ENCODE data around the gene TMEM270.

Gene TMEM270

DNA sequence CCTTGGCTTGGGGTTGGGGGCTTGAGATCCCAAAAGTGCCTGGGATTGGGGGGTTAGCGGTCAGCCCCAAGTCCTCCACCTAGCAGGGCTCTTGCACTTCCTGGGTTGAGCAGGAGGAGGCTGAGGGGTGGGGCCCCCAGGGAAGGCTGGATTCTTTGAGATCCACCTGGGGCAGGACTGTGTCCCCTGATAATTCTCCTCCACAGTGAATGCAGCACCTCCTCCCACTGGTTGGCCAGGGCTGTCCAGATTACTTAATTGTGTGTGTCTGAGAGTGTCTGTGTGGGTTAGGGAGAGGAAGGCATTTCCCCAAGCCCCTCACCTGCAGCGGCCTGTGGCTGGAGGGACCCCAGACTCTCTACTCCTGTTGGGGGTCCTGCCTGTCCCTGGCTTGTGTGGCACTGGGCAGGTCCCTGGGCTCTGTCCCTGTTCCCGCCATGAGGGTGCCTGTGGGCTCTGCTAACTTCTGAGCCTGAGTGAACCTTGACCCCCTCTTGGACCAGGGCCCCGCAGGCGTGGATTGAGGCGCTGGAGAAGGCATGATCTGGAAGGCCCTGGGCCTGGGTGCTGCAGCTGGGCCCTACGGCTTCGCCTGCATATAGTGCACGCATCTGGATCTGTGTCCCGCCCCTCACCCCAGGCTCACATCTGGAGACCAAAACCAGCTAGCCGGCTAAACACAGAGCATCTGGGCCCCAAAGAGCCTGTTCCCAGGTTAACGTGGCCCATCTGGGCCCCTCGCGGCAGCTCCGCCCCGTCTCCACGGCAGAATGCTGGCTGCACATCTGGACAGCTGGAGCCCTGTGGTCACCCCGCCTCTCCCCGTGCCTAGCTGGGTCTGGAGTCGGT lies 10.4 kb downstream of the TMEM270 start:
- no peak for DNase-seq (ENCODE audit: low read depth)
- H3K4me3 ChIP-seq (ENCODE audit: low read depth, low read length) = no peak overlapping the region
- TF ChIP-seq POLR2A (IDR thresholded peaks at IDR 0.05; ENCODE audit: extremely low read depth, insufficient read length) (no peak), MAX (IDR thresholded peaks at IDR 0.05; ENCODE audit: low read depth, low read length) (no peak), MYC (IDR thresholded peaks at IDR 0.05; ENCODE audit: low read depth, low read length) (no peak)
- TF ChIP-seq, protein P1, sequence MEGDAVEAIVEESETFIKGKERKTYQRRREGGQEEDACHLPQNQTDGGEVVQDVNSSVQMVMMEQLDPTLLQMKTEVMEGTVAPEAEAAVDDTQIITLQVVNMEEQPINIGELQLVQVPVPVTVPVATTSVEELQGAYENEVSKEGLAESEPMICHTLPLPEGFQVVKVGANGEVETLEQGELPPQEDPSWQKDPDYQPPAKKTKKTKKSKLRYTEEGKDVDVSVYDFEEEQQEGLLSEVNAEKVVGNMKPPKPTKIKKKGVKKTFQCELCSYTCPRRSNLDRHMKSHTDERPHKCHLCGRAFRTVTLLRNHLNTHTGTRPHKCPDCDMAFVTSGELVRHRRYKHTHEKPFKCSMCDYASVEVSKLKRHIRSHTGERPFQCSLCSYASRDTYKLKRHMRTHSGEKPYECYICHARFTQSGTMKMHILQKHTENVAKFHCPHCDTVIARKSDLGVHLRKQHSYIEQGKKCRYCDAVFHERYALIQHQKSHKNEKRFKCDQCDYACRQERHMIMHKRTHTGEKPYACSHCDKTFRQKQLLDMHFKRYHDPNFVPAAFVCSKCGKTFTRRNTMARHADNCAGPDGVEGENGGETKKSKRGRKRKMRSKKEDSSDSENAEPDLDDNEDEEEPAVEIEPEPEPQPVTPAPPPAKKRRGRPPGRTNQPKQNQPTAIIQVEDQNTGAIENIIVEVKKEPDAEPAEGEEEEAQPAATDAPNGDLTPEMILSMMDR (IDR thresholded peaks at IDR 0.05; ENCODE audit: low read depth, low read length) = no peak

DNA sequence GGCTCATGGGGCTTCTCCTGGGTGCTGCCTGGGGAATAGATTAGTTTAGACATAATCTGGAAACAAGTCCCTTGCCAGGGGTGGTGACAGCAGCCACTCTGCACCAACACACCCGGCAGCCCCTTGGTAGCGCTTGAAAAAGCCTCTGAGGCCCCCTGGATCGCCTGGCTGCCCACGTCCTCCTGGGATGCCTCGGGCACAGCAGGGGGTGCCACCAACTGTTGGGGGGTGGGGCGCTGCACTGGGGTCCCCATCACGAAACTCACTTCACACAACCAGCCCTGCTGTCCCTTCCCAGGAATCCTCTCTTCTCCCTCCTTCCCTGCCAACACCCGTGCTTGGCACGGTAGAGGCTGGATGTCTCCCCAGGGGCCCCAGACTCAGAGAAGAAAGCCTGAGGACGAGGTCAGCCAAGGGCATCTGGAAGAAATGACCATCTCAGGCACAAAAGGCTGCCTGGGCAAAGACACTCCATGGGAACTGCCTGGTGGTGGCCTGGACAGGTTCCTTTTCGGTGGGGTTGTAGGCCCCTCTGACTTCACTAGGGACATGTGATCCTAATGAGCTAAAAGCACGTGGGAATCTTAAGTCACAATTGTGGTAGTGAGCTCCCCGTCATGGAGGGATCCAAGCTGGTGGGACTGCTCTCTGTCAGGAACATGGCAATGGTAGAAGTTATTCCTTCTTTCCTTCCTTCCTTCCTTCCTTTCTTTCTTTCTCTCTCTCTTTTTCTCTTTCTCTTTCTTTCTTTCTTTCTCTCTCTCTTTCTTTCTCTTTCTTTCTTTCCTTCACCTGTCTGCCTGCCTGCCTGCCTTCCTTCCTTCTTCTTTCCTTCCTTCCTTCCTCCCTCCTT lies 11.3 kb downstream of the TMEM270 start:
- no peak; the same call in 1 of the 2 replicates for TF ChIP-seq MYC (IDR thresholded peaks at IDR 0.05; ENCODE audit: low read depth, low read length)
- peak; percentile 76 for TF ChIP-seq MAX (IDR thresholded peaks at IDR 0.05; ENCODE audit: low read depth, low read length)
- no peak for DNase-seq (ENCODE audit: low read depth)

DNA sequence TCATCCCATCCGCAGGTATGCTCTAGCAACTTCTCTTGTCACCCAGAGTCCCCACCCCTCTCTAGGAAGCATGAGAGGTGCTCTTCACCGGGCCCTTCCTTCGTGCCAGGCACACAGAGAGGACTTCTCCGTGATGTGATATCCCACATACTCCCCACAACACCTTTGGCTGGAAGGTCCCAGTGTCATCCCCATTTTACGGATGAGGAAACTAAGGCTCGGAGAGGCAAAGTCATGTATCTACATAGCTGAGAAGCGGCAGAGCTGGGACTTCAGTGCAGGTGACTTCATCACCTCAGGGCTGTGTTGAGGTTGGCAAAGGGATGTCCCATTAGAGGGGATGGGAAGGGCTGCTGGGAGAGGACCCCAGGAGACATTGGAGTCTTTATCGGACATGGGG lies 15.4 kb downstream of the TMEM270 start:
- TF ChIP-seq POLR2A (IDR thresholded peaks at IDR 0.05; ENCODE audit: extremely low read depth, insufficient read length) (no peak), MAX (IDR thresholded peaks at IDR 0.05; ENCODE audit: low read depth, low read length) (no peak), MYC (IDR thresholded peaks at IDR 0.05; ENCODE audit: low read depth, low read length) (no peak)
- TF ChIP-seq, protein P1 (IDR thresholded peaks at IDR 0.05; ENCODE audit: low read depth, low read length) = no peak
- H3K4me3 ChIP-seq (ENCODE audit: low read depth, low read length) = no peak overlapping the region
- DNase-seq (ENCODE audit: low read depth) = no peak

More for the DNA sequence above, 11.3 kb downstream of the TMEM270 start:
- no peak overlapping the region for H3K4me3 ChIP-seq (ENCODE audit: low read depth, low read length)

DNA sequence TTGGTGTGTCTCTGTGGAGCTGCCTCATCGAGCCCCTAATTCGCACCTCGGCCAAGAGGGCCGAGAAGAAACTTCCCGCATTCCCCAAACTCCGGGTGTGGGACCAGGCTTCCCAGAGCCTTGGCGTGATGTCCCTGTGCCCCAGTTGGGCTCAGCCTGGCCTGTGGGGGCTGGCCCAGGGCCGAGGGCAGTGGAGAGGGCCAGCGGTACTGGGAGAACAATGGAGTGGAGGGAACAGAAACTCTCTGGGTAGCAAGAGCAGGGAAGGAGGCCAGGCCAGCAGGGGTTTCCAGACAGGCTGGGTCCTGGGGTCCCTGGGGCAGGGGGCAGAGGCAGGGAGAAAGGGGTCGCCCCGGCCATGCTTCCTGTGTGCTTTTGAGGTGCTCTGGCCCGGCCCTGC lies 16.0 kb downstream of the TMEM270 start:
- H3K4me3 ChIP-seq (ENCODE audit: low read depth, low read length) = no peak overlapping the region
- TF ChIP-seq MYC (IDR thresholded peaks at IDR 0.05; ENCODE audit: low read depth, low read length) (no peak), MAX (IDR thresholded peaks at IDR 0.05; ENCODE audit: low read depth, low read length) (no peak), POLR2A (IDR thresholded peaks at IDR 0.05; ENCODE audit: extremely low read depth, insufficient read length) (no peak)
- TF ChIP-seq, protein P1 (IDR thresholded peaks at IDR 0.05; ENCODE audit: low read depth, low read length) = no peak
- DNase-seq (ENCODE audit: low read depth) = no peak

GRCh38 chr7:73879977-73880681 lies 19.2 kb downstream of the TMEM270 start:
- no peak for DNase-seq (ENCODE audit: low read depth)
- TF ChIP-seq POLR2A (IDR thresholded peaks at IDR 0.05; ENCODE audit: extremely low read depth, insufficient read length) = no peak
- no peak for TF ChIP-seq MAX (IDR thresholded peaks at IDR 0.05; ENCODE audit: low read depth, low read length)
- TF ChIP-seq, protein P1 (IDR thresholded peaks at IDR 0.05; ENCODE audit: low read depth, low read length) = no peak
- TF ChIP-seq MYC (IDR thresholded peaks at IDR 0.05; ENCODE audit: low read depth, low read length) = no peak

More at GRCh38 chr7:73879977-73880681, 19.2 kb downstream of the TMEM270 start:
- H3K4me3 ChIP-seq (ENCODE audit: low read depth, low read length) = no peak overlapping the region
